ENCODE measurements around the gene LARGE1. TPM values are rescaled to one million over a fixed set of nuclear protein-coding genes. Genes with fewer than 3 reads are reported as not detected.

LARGE1 gene
- total and polyA plus RNA-seq, 8 donors: 4.1 to 29.3 (median 13.7) TPM

DNA sequence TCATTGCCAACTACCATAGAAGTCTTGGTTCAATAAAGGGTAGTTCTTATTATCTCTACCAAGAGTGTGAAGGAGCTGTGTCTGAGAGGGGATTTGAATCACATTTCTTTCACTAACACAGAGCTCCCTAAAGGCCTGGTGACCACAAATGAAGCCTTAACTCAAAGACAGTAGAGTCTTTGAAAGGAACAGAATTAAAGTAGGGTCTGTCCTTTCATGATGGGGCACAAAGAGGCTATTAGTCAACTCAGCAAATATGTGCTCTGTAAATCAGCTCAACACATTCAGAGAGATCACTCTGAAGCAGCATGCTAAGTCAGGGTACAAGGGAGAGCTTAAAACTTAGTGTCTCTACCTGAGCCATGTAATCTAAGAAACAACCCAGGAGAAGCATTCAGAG is 649.7 kb downstream of the LARGE1 start:
- H3K9me3 ChIP-seq: no peaks in the 10 kb centered on the region
- no peak for FAIRE-seq
- TF ChIP-seq, protein P1, sequence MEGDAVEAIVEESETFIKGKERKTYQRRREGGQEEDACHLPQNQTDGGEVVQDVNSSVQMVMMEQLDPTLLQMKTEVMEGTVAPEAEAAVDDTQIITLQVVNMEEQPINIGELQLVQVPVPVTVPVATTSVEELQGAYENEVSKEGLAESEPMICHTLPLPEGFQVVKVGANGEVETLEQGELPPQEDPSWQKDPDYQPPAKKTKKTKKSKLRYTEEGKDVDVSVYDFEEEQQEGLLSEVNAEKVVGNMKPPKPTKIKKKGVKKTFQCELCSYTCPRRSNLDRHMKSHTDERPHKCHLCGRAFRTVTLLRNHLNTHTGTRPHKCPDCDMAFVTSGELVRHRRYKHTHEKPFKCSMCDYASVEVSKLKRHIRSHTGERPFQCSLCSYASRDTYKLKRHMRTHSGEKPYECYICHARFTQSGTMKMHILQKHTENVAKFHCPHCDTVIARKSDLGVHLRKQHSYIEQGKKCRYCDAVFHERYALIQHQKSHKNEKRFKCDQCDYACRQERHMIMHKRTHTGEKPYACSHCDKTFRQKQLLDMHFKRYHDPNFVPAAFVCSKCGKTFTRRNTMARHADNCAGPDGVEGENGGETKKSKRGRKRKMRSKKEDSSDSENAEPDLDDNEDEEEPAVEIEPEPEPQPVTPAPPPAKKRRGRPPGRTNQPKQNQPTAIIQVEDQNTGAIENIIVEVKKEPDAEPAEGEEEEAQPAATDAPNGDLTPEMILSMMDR (IDR thresholded peaks at IDR 0.05): no peak
- no peak for ATAC-seq
- intact Hi-C loops (cut with DNase I): no loop called here
- DNase-seq: no peak
- H3K4me1 ChIP-seq: peaks cover 0 to 16% (median 11%) of the 10 kb centered on the region in 3 donors
- H3K27me3 ChIP-seq: no peaks in the 10 kb centered on the region
- no peak overlapping the region for H3K4me3 ChIP-seq
- no peak overlapping the region for H3K27ac ChIP-seq
- no peaks in the 10 kb centered on the region for H3K36me3 ChIP-seq

DNA sequence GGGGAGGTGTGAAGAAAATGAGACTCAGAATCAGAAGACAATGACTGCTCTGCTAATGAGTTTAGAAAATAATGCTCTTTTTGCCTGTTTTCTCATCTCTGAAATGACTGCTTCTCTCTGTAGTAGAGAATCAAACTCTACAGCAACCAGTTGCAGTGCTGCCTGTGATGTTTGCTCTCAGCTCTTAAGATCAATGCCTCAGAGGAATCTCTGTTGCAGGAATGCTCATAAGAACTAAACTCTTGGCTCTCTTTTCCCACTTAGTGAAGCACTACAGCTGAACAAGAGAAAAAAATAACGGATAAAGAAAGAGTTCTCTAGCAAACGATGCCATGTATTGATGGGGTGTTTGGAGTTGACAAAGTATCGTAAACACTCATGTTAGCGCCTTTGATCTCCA is 658.6 kb downstream of the LARGE1 start:
- FAIRE-seq: no peak
- no peak for DNase-seq
- no peaks in the 10 kb centered on the region for H3K36me3 ChIP-seq
- no peaks in the 10 kb centered on the region for H3K4me1 ChIP-seq
- WGBS, 2 donors: 56% methylated on average over 4 of the region's 4 CpGs
- TF ChIP-seq, protein P1 (IDR thresholded peaks at IDR 0.05): no peak
- no peak for ATAC-seq
- H3K4me3 ChIP-seq: no peak overlapping the region
- intact Hi-C loops (cut with DNase I): no loop called here
- no peak overlapping the region for H3K27ac ChIP-seq
- H3K27me3 ChIP-seq: no peaks in the 10 kb centered on the region
- H3K9me3 ChIP-seq: no peaks in the 10 kb centered on the region

DNA sequence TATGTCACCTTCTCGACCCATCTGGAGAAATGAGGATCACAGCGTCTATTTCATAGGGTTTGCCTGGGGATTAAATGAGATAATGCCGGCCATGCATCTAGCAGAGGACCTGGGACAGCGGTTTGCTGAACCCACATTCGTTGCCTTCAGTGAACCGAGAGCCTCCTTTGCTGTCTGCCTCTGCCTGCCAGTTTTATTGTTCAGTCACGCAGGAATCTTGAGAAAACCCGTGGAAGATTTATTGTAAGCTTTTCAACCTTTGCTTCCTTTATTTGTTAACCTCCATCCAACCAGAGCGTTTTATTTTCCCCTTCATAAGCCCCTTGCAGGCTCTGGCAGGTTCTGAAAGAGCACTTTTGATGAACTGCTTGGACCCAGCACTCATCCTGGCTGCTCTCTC is 659.8 kb downstream of the LARGE1 start:
- Histone ChIP-seq H3K9me3 (no peaks in the 10 kb centered on the region), H3K36me3 (no peaks in the 10 kb centered on the region), H3K4me3 (no peak overlapping the region), H3K27ac (no peak overlapping the region), H3K4me1 (no peaks in the 10 kb centered on the region), H3K27me3 (no peaks in the 10 kb centered on the region)
- FAIRE-seq: no peak
- WGBS, 2 donors: 69 to 74% methylated on average over 9 of the region's 9 CpGs
- DNase-seq: no peak
- no peak for ATAC-seq
- TF ChIP-seq, protein P1 (IDR thresholded peaks at IDR 0.05): no peak
- intact Hi-C loops (cut with DNase I): no loop called here

DNA sequence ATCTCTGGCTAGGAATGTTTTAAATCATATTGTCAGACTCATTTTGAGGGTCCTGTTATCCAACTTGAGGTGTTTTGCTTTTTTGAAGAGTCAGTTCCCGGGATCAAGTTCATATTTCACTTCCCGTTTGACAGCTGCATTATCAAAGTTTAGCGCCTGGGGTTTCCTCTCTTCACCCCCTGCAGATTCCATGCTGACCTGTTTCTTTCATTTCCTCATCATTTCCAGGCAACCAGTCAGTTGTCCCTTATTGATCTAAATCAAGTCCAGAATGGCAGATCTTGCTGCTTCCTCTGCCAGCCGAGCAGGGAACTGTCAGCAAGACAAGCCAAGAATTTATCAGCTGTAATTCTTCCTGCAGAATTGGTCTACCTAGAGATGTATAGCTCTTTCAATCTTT is 664.5 kb downstream of the LARGE1 start:
- Histone ChIP-seq H3K9me3 (no peaks in the 10 kb centered on the region), H3K4me1 (no peaks in the 10 kb centered on the region), H3K27me3 (peaks cover 0 to 5% (median 0%) of the 10 kb centered on the region in 4 donors), H3K4me3 (no peak overlapping the region), H3K27ac (no peak overlapping the region), H3K36me3 (no peaks in the 10 kb centered on the region)
- ATAC-seq: no peak
- TF ChIP-seq, protein P1 (IDR thresholded peaks at IDR 0.05): no peak
- DNase-seq: no peak
- no peak for FAIRE-seq
- intact Hi-C loops (cut with DNase I): no loop called here
- WGBS, 2 donors: 36 to 44% methylated on average over 4 of the region's 4 CpGs

DNA sequence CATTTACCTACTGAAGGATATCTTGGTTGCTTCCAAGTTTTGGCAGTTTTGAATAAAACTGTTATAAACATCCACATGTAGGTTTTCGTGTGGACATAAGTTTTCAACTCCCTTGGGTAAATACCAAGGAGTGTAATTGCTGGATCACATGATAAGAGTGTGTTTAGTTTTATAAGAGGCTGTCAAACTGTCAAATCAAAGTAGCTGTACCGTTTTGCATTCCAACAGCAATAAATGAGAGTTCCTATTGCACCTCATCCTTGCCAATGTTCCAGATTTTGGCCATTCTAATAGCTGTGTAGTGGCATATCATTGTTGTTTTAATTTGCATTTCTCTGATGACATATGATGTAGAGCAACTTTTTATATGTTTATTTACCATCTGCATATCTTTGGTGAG is 671.3 kb downstream of the LARGE1 start:
- Histone ChIP-seq H3K4me3 (no peak overlapping the region), H3K4me1 (no peaks in the 10 kb centered on the region), H3K27me3 (peaks cover 0 to 8% (median 0%) of the 10 kb centered on the region in 4 donors), H3K9me3 (no peaks in the 10 kb centered on the region), H3K36me3 (no peaks in the 10 kb centered on the region), H3K27ac (no peak overlapping the region)
- FAIRE-seq: no peak
- DNase-seq: no peak
- 6 to 10% methylated on average over 2 of the region's 2 CpGs for WGBS, 2 donors
- intact Hi-C loops (cut with DNase I): no loop called here
- TF ChIP-seq, protein P1 (IDR thresholded peaks at IDR 0.05): no peak
- ATAC-seq: no peak
